IMR-90 (cell line): Measurements from ENCODE around the gene SPON1.

Experiments
- BHLHE40 ChIP-seq: fragments of 150-350 bp; IDR thresholded peaks from 2 replicates; pipeline ENCODE4 v1.6.1; 2016; ENCODE audit warnings: mild to moderate bottlenecking, low read depth, low read length
- CEBPB ChIP-seq: IDR thresholded peaks from 2 replicates; pipeline ENCODE4 v1.6.1; 2012; ENCODE audit warnings: low read depth, low read length, improper control_type of control experiment
- MAFK ChIP-seq: IDR thresholded peaks from 2 replicates; pipeline ENCODE4 v1.6.1; 2012; ENCODE audit warnings: low read depth, low read length, improper control_type of control experiment
- MXI1 ChIP-seq: IDR thresholded peaks from 2 replicates; pipeline ENCODE4 v1.6.1; 2012; ENCODE audit warnings: low read depth, mild to moderate bottlenecking, low read length, moderate library complexity, borderline replicate concordance
- POLR2A ChIP-seq: IDR thresholded peaks from 2 replicates; pipeline ENCODE4 v1.6.1; 2012; ENCODE audit warnings: mild to moderate bottlenecking, low read depth, low read length
- RAD21 ChIP-seq: IDR thresholded peaks from 2 replicates; pipeline ENCODE4 v1.6.1; 2012; ENCODE audit warnings: low read length, improper control_type of control experiment
- RCOR1 ChIP-seq: IDR thresholded peaks from 2 replicates; pipeline ENCODE4 v1.6.1; 2012; ENCODE audit warnings: mild to moderate bottlenecking, low read length, improper control_type of control experiment; ENCODE audit not compliant: insufficient replicate concordance
- RFX5 ChIP-seq: IDR thresholded peaks from 2 replicates; pipeline ENCODE4 v1.8.0; 2012; ENCODE audit warnings: low read depth, mild to moderate bottlenecking, low read length, moderate library complexity
- SMC3 ChIP-seq: fragments of 150-350 bp; IDR thresholded peaks from 2 replicates; pipeline ENCODE4 v1.6.1; 2016; ENCODE audit warnings: low read depth, mild to moderate bottlenecking, antibody characterized with exemption, low read length, moderate library complexity
- TF ChIP-seq, protein P1 (sequence below): conservative IDR thresholded peaks from 2 replicates; pipeline ENCODE4 v1.5.1; 2012; ENCODE audit warnings: mild to moderate bottlenecking, low read depth, low read length, improper control_type of control experiment

DNA sequence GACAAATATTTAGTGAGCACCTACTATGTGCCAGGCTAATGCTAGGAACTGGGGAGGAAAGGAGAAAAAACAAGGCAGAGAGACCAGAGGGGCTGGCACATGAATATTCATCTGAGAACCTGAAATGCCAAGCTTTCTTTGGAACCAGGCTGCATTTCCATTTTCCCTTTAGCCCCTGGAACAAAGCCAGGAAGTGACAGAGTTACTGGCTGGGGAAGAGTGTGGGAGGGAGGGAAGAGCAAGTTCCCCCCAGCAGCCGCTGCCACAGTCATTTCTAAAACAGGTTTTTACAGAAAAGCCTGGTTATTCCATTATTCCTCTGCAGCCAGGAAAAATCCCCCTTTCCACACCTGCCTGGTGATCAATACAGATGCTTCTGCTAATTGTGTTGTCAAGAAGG lies 97.0 kb downstream of the SPON1 start:
- TF ChIP-seq POLR2A (no peak), CEBPB (no peak), RFX5 (no peak), MXI1 (no peak), RAD21 (no peak), SMC3 (no peak), MAFK (no peak), BHLHE40 (no peak), RCOR1 (no peak)
- TF ChIP-seq, protein P1, sequence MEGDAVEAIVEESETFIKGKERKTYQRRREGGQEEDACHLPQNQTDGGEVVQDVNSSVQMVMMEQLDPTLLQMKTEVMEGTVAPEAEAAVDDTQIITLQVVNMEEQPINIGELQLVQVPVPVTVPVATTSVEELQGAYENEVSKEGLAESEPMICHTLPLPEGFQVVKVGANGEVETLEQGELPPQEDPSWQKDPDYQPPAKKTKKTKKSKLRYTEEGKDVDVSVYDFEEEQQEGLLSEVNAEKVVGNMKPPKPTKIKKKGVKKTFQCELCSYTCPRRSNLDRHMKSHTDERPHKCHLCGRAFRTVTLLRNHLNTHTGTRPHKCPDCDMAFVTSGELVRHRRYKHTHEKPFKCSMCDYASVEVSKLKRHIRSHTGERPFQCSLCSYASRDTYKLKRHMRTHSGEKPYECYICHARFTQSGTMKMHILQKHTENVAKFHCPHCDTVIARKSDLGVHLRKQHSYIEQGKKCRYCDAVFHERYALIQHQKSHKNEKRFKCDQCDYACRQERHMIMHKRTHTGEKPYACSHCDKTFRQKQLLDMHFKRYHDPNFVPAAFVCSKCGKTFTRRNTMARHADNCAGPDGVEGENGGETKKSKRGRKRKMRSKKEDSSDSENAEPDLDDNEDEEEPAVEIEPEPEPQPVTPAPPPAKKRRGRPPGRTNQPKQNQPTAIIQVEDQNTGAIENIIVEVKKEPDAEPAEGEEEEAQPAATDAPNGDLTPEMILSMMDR = no peak
